ENCODE measurements around the gene EID3. TPM values are rescaled to one million over a fixed set of nuclear protein-coding genes. Genes with fewer than 3 reads are reported as not detected.

Gene EID3
- total RNA-seq, 1 experiment from 2014 or later: 2.7 TPM

DNA sequence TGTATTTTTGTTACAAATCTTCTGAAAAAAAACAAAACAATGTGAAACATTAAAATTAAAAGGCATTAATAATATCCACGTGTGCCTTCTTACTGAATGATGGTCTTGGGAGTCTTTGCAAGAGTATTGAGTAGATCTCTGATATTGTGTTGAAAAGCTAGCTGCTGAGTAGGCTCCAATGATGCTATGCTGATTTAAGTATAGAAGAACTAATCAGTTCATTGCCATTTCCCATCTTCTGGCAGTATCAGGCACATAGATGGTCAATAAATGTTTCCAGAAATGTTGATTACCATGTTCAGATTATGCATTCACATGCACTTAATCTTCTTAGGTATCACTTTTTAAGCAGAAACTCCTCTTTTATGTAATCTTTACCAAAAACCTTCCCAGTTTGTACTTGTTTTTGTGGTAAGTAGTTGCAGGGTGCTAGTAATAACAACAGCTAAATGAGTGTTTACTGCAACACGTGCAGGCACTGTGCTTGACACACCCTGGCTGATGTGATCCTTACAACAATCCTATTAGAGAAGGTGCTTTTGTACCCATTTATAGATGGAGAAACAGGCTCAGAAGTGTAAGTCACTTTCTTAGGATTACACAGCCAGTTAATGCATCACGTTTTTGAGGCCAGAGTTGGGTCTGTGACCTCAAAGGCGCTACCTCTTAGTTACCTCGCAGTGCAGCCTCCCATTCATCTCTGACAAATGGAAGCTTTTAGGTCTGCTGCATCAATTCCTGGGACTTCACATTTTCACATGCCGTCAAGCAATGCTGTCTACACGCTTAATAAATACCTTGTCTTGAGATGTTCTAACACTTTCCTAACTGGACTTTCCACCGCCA, 46.9 kb downstream of the EID3 start:
- no peak overlapping the region for H3K27ac ChIP-seq (ENCODE audit: low read length)
- H3K9me3 ChIP-seq (ENCODE audit: low read length): no peaks in the 10 kb centered on the region
- H2AFZ ChIP-seq (ENCODE audit: low read length): no peak overlapping the region
- DNase-seq: no peak
- H3K36me3 ChIP-seq (ENCODE audit: insufficient read depth, low read length): peaks cover 32% of the 10 kb centered on the region; the same call in 1 of the 2 replicates
- H3K9me2 ChIP-seq (replicated peaks; ENCODE audit: insufficient read depth, low read length): no peaks in the 10 kb centered on the region
- 0 out of 2 replicates have a peak, but pooled peaks cover 7% of the 10 kb centered on the region for H4K20me1 ChIP-seq (ENCODE audit: insufficient read depth, low read depth, low read length)
- no peaks in the 10 kb centered on the region for H3K27me3 ChIP-seq (ENCODE audit: low read length)
- no peaks in the 10 kb centered on the region; the same call in 1 of the 2 replicates for H3K79me2 ChIP-seq (ENCODE audit: low read length)
- H3K9ac ChIP-seq (ENCODE audit: low read length): no peak overlapping the region
- H3K4me1 ChIP-seq (ENCODE audit: low read length): peaks cover 22% of the 10 kb centered on the region
- no peak overlapping the region for H3K4me3 ChIP-seq (ENCODE audit: low read length)
- H3K4me2 ChIP-seq (ENCODE audit: low read depth, low read length, poor library complexity, severe bottlenecking): no peak overlapping the region

DNA sequence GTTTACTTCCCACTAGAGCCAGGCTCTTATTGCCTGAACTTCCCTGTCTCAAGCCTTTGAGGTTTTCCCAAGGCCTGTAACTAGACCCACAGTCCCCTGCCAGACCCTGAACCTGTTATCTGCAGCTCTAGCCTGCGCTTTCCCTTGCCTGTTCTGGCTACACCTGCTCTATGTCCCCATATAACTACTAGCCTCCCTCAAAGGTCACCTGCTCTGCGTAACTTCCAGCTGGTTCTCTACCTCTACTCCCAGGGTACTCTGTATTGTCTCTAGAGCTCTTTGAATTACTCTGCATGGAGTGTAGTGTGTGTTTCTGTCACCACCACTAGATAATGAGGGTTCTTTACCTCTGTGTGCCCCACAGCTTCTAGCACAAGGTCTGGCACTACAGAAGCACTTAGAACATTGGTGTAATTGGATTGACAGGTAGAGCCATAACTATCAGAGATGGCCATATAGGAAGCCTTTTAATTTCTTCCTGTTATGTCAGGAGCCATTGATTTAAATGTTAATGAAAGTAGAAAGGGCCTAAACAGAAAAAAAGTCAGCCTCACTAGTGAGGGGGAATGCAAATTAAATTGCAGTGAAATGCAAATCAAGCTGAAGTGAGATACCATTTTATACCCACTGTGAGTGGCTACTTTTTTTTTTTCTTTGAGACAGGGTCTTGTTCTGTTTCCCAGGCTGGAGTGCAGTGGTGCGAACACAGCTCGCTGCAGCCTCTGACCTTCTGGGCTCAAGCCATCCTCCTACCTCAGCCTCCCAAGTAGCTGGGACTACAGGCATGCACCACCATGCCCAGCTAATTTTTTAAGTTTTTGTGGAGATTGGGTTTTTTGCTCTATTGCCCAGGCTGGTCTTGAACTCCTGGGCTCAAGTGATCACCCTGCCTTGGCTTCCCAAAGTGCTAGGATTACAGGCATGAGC, 47.8 kb downstream of the EID3 start:
- no peaks in the 10 kb centered on the region; the same call in 1 of the 2 replicates for H3K79me2 ChIP-seq (ENCODE audit: low read length)
- no peak for DNase-seq
- H4K20me1 ChIP-seq (ENCODE audit: insufficient read depth, low read depth, low read length): 0 out of 2 replicates have a peak, but pooled peaks cover 7% of the 10 kb centered on the region

DNA sequence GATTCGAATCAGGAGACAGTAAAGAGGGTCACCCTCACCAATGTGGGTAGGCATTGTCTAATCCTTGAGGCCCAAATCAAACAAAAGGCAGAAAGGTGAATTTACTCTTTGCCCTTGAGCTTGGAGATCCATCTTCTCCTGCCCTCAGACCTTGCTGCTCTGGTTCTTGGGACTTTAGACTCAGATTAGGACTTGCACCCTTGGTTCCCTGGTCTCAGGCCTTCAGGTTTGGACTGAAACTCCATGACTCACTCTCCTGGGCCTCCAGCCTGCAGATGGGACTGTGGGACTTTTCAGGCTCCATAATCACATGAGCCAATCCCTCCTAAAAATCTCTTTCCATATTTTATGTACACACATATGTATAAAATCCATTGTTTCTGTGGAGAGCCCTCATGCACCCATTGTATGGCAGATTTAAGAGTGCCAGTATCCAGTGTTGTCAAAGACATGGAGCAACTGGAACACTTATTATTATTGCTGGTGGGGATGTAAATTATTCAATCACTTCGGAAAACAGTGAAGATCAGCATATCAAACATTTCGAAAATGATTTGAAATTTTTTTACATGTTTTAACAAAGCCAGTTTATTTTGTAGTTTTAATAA, 48.7 kb downstream of the EID3 start:
- peaks cover 28% of the 10 kb centered on the region; the same call in 1 of the 2 replicates for H3K36me3 ChIP-seq (ENCODE audit: insufficient read depth, low read length)
- no peak overlapping the region for H3K4me3 ChIP-seq (ENCODE audit: low read length)
- H3K27ac ChIP-seq (ENCODE audit: low read length): no peak overlapping the region
- H3K9ac ChIP-seq (ENCODE audit: low read length): no peak overlapping the region
- no peaks in the 10 kb centered on the region; the same call in 1 of the 2 replicates for H3K79me2 ChIP-seq (ENCODE audit: low read length)
- H3K4me2 ChIP-seq (ENCODE audit: low read depth, low read length, poor library complexity, severe bottlenecking): no peak overlapping the region
- DNase-seq: no peak
- no peak overlapping the region for H2AFZ ChIP-seq (ENCODE audit: low read length)
- no peaks in the 10 kb centered on the region for H3K27me3 ChIP-seq (ENCODE audit: low read length)
- no peaks in the 10 kb centered on the region for H3K9me3 ChIP-seq (ENCODE audit: low read length)
- H3K4me1 ChIP-seq (ENCODE audit: low read length): peaks cover 22% of the 10 kb centered on the region
- H3K9me2 ChIP-seq (replicated peaks; ENCODE audit: insufficient read depth, low read length): no peaks in the 10 kb centered on the region
- 0 out of 2 replicates have a peak, but pooled peaks cover 7% of the 10 kb centered on the region for H4K20me1 ChIP-seq (ENCODE audit: insufficient read depth, low read depth, low read length)

More for the DNA sequence above, 47.8 kb downstream of the EID3 start:
- Histone ChIP-seq H3K27ac (ENCODE audit: low read length) (no peak overlapping the region), H3K4me2 (ENCODE audit: low read depth, low read length, poor library complexity, severe bottlenecking) (no peak overlapping the region), H3K9me2 (replicated peaks; ENCODE audit: insufficient read depth, low read length) (no peaks in the 10 kb centered on the region), H3K9me3 (ENCODE audit: low read length) (no peaks in the 10 kb centered on the region), H2AFZ (ENCODE audit: low read length) (no peak overlapping the region), H3K9ac (ENCODE audit: low read length) (no peak overlapping the region), H3K27me3 (ENCODE audit: low read length) (no peaks in the 10 kb centered on the region), H3K4me3 (ENCODE audit: low read length) (no peak overlapping the region), H3K36me3 (ENCODE audit: insufficient read depth, low read length) (peaks cover 29% of the 10 kb centered on the region; the same call in 1 of the 2 replicates), H3K4me1 (ENCODE audit: low read length) (peaks cover 22% of the 10 kb centered on the region)

DNA sequence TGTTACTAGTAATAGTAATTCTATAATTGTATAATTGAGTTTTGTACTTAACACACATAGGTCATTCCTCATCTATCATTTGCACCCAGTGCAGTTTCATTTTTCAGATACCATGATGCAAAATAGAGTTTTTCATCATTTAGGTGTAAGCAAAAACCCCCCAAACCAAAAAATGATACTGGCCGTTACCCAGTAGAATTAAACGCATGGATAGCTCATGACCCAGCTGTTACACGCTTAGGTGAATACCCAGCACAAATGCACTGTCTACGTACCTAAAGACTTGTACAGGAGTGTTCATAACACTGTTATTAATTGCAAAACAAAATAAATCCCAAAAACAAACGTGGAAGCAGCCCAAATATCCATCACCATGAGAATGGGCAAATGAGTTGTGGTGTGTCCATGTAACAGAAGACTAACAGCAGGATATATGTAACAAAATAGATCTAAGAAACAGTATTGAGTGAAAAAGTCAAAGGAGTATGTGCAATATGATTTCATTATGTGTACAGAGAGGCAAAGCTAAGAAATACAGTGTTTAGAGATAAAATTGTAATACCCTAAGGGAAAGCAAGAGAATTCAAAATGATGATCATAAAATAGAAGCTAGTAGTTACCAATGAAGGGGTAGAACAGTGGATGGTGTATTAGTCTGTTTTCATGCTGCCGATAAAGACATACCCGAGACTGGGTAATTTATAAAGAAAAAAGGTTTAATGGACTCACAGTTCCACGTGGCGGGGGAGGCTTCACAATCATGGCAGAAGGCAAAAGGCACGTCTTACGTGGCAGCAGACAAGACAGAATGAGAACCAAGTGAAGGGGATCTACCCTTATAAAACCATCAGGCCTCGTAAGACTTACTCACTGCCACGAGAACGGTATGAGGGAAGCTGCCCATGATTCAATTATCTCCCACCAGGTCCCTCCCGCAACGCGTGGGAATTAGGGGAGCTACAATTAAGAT, 49.8 kb downstream of the EID3 start:
- Histone ChIP-seq H3K4me3 (ENCODE audit: low read length) (no peak overlapping the region), H4K20me1 (ENCODE audit: insufficient read depth, low read depth, low read length) (0 out of 2 replicates have a peak, but pooled peaks cover 7% of the 10 kb centered on the region), H3K79me2 (ENCODE audit: low read length) (no peaks in the 10 kb centered on the region)

DNA sequence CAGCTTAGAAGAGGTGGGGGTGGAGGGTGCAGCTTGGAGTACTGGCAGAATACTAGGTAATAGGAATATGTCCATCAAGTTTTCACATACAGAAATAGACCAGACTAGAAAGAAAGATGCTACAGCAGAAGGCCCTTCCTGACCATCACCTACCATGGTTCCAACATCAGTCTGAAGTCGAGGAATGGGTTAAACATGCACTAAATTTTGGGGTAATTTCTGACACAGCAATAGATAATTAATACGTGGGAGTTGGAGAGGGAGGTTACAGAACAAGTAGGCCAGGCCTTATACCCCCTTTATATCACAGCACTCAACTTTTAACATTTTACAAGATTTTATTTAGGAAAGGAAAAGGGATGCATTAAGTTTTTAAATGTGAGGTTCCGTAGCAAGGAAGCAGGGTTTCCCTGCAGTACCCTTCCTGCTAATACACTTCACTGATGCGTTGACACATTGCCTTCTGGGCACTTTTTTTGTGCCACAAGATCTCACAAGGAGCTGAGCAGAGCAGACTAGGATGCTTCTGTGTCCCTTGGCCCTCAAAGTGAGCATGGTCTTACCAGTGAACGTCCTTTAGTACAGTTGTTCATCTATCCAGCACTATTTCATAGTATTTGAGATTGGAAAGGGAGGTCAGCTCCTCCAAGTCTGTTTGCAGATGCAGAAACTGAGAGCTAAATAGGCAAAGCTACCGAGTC, 50.8 kb downstream of the EID3 start:
- no peak overlapping the region for H3K4me3 ChIP-seq (ENCODE audit: low read length)
- H3K27me3 ChIP-seq (ENCODE audit: low read length): no peaks in the 10 kb centered on the region
- no peaks in the 10 kb centered on the region for H3K9me3 ChIP-seq (ENCODE audit: low read length)
- peaks cover 9% of the 10 kb centered on the region; the same call in 1 of the 2 replicates for H3K36me3 ChIP-seq (ENCODE audit: insufficient read depth, low read length)
- no peak for DNase-seq
- H3K27ac ChIP-seq (ENCODE audit: low read length): no peak overlapping the region
- 0 out of 2 replicates have a peak, but pooled peaks cover 7% of the 10 kb centered on the region for H4K20me1 ChIP-seq (ENCODE audit: insufficient read depth, low read depth, low read length)
- H3K9ac ChIP-seq (ENCODE audit: low read length): no peak overlapping the region
- no peaks in the 10 kb centered on the region for H3K79me2 ChIP-seq (ENCODE audit: low read length)
- no peak overlapping the region for H3K4me2 ChIP-seq (ENCODE audit: low read depth, low read length, poor library complexity, severe bottlenecking)
- H3K9me2 ChIP-seq (replicated peaks; ENCODE audit: insufficient read depth, low read length): no peaks in the 10 kb centered on the region
- H2AFZ ChIP-seq (ENCODE audit: low read length): no peak overlapping the region
- peaks cover 20% of the 10 kb centered on the region for H3K4me1 ChIP-seq (ENCODE audit: low read length)

More for the DNA sequence above, 49.8 kb downstream of the EID3 start:
- Histone ChIP-seq H3K9ac (ENCODE audit: low read length) (no peak overlapping the region), H3K27me3 (ENCODE audit: low read length) (no peaks in the 10 kb centered on the region), H3K36me3 (ENCODE audit: insufficient read depth, low read length) (peaks cover 17% of the 10 kb centered on the region; the same call in 1 of the 2 replicates), H3K9me2 (replicated peaks; ENCODE audit: insufficient read depth, low read length) (no peaks in the 10 kb centered on the region), H3K4me2 (ENCODE audit: low read depth, low read length, poor library complexity, severe bottlenecking) (no peak overlapping the region), H3K4me1 (ENCODE audit: low read length) (peaks cover 22% of the 10 kb centered on the region), H3K27ac (ENCODE audit: low read length) (no peak overlapping the region), H3K9me3 (ENCODE audit: low read length) (no peaks in the 10 kb centered on the region), H2AFZ (ENCODE audit: low read length) (no peak overlapping the region)
- DNase-seq: no peak
